HG03139 (cell line): ENCODE results near the gene SEC63.
"Not testable (repeated sequence)": the region's sequence is repeated elsewhere in the genome, so short reads cannot be mapped to it uniquely, and the experiment has no call there.

Experiments
- ATAC-seq: cut with Tn5 transposase; IDR thresholded peaks from one replicate; pipeline ENCODE4 v1.9.1; 2021; ENCODE audit not compliant: unreplicated experiment

The SEC63 gene

GRCh38 chr6:107864226-107865127, 93.5 kb downstream of the SEC63 start:
- ATAC-seq, result no peak

DNA sequence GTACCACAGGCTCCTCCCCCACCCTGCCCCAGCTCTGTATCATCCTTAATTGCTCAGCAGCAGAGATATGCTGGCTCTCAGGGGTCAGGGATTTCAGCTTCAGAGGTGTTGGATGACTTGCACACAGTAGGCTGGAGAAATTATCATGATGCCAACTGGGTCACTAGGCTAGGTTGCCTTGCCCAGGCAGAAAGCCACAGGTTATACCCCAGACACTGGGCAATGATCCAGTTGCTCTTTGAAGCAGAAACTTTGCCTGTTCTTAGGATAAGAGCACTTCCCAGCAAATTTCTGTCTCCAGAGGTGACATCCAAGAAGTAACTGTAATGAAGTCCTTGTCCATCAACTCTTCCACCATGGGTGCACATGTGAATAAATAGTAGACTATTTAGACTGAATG, 95.6 kb downstream of the SEC63 start:
- no peak for ATAC-seq

GRCh38 chr6:107860963-107861362, 97.0 kb downstream of the SEC63 start:
- not testable (repeated sequence) for ATAC-seq

DNA sequence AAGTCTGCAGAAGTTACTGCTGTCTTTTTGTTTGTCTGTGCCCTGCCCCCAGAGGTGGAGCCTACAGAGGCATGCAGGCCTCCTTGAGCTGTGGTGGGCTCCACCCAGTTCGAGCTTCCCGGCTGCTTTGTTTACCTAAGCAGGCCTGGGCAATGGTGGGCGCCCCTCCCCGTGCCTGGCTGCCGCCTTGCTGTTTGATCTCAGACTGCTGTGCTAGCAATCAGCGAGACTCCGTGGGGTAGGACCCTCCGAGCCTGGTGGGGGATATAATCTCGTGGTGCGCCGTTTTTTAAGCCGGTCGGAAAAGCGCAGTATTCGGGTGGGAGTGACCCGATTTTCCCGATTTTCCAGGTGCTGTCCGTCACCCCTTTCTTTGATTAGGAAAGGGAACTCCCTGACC, 97.9 kb downstream of the SEC63 start:
- ATAC-seq, result not testable (repeated sequence)

DNA sequence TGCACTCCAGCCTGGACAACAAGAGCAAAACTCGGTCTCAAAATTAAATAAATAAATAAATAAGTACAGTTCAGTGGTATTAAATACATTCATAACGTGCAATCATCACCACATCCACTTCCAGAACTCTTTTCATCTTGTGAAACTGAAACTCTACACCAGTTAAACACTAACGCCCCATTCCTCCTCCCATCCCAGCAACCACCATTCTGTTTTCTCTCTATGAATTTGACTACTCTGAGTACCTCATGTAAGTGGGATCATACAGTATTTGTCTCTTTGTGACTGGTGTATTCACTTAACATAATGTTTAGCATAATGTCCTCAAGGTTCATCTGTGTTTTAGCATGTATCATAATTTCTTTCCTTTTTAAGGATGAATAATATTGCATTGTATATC, 104.8 kb downstream of the SEC63 start:
- ATAC-seq, result no peak

DNA sequence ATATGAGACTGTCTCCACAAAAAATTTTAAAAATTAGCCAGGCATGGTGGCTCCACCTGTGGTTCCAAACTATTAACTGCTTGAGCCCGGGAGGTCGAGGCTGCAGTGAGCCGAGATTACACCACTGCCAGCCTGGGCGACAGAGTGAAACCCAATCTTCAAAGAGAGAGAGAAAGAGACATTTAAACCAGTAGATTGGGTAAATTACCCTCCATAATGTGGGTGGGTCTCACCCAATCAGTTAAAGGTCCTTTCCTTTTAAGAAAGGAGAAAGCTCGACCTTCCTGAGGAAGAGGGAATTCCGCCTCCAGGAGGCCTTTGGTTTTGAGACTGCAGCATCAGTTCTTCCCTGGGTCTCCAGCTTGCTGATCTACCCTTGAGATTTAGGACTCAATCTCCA, 108.7 kb downstream of the SEC63 start:
- no peak for ATAC-seq

DNA sequence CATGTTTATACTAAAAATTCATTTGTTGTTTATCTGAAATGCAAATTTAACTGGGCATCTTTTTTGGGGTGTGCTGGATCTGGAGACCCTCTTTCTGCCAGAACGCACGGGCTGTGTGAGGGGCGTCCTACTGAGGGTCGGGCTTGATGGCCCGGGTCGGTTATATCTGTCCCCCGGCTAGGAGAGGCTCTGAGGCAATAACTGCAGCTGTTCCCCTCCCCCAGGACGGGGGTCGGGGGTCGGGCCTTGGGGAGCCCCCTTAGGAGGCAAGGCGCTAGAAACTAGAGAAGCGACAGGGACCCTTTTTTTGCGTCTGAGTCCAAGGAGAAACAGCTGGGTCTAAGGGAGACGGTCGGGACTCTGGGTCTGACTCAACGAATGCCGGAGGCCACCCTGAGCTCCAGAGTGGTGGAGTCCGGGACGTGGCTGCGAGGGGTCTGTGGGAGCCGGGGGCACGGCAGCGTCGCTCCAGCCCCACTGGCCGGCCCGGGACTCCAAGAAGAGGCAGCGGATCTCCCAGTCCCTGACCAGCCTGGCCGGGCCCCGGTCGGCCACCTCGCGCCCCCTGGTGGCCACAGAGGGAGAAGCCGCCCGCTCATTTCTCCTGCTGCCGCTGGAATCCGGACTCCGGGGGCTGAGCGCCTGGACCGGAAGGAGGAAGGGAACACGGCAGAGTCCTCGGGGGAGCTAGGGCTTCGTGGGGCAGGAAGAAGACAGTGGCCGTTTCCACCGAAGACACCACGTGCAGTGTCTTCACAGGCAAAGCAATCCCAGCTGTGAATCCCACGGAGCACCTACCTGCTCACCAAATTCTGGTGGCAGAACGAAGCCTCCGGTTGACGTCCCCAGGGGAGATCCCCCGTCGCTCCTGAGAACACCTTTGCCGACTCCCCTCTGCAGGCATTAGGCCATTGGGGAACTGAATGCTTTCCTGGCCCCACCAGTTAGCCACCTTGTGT, 109.9 kb downstream of the SEC63 start:
- peak; percentile 64 for ATAC-seq

GRCh38 chr6:107846262-107846795, 111.7 kb downstream of the SEC63 start:
- no peak for ATAC-seq

DNA sequence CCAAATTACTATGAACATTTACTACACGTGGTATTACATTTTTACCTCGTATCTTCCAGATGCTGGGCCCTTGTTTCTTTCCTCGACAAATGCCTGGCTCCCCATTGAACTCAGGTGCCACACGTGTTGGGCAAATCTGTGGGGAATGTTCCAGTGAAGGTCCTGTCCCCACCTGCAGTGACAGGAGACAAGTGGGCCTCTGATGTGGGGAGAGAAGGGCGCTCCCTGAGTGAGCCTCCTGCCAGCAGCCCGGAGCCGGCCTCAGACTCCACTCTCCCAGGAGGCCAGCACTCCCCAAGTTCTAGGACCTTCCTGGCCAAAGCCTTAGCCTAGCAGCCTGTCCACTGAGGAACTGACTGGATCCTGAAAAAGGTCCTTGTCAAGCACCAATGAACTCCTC, 112.2 kb downstream of the SEC63 start:
- ATAC-seq, result no peak

GRCh38 chr6:107843400-107843799, 114.6 kb downstream of the SEC63 start:
- no peak for ATAC-seq

- no peak for ATAC-seq
Observed at GRCh38 chr6:107841275-107841670, 116.7 kb downstream of the SEC63 start.

GRCh38 chr6:107840636-107841274, 117.3 kb downstream of the SEC63 start:
- no peak for ATAC-seq

GRCh38 chr6:107833136-107833535, 124.9 kb downstream of the SEC63 start:
- ATAC-seq, result no peak

- ATAC-seq, result no peak
Observed at GRCh38 chr6:107832151-107833056, 125.6 kb downstream of the SEC63 start.

DNA sequence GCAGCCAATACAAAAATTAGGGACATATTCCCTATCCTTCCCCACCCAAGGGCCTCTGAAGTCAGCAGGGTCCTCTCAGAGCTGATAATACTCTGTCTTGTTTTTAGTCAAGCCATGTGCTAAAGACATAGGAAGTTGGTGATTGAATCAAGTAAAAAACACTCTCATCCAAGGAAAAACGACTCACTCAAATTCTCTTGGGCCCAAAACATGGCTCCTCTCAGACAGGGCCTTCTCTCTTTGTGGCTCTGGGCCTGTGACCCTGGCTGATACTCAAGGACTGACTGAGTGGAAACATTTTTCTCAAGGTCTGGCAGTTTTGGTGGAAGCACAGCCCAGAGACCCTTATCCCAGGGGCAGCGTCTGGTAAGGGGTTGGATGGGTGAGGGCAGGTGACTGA, 127.9 kb downstream of the SEC63 start:
- ATAC-seq, result no peak

GRCh38 chr6:107827541-107827940, 130.5 kb downstream of the SEC63 start:
- no peak for ATAC-seq

GRCh38 chr6:107823047-107823557, 134.9 kb downstream of the SEC63 start:
- no peak for ATAC-seq

DNA sequence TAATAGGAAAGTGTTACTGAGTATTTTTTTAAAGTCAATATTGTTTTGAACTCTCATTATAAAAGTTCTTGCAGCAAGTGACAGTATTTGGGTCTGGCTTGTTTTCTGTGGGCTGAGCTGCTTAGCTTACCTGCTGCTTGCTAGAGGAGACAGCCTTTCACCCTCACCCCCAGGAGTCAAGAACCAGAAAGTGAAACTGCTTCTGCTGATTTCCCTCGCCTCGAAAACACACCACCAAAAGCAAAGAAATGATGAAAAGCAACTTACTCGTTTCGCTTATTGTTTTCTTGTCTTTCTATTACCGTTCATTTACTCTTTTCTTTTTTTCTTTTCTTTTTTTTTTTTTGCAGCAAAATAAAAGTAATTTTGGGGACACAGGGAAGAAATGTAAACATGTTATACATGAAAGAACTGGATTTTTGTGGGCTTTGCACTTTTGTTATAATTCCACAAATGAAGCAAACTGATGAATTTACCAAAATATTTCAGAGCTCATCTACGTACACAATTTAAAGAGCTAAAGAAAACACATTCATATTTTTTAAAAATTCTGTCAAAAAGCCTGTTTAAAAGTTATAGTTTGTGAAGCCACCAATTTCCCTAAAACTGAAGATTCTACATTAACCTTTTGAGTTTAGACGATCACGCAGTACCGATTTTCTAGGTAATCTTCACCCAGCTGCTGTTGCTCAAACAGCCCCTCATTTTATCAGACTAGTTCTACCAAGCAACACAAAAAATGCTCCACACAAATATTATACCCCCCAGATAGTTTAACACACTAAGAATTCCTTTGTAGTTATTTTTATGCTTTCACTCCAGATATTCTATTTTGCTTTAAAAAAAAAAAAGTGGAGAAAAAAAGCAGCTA, 135.6 kb downstream of the SEC63 start:
- ATAC-seq, result peak; percentile 44

DNA sequence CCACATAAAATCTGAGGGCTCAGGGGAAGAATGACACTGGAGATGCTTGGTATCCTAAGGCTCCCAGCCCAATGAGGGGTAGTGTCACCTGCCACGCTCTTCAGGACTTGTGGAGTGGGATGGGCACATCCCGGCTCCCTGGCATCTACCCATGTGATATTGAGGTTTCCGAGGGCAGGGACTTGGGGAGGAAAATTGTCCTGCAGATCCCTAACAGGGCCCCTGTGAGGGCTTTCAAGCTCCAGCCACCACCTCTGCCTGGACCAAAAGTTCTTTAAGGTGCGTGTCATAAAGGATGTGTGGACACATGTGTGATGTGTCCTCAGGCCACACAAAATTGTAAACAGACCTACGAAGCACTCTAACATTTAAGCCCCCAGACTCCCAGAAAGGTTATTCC, 136.4 kb downstream of the SEC63 start:
- no peak for ATAC-seq
